Stimulated activated CD8-positive, alpha-beta memory T cell treated with anti-CD3 and anti-CD28 coated beads, Interleukin-7, amount 100 ng/mL, for 4 hours (primary cell): ENCODE data around the gene SPACA5.
"Not testable (repeated sequence)": the region's sequence is repeated elsewhere in the genome, so short reads cannot be mapped to it uniquely, and the experiment has no call there.

ENCODE experiments used
- DNase-seq, 2 donors: peaks; one replicate each; pipeline ENCODE4 v3.0.0-alpha.2; 2020; ENCODE audit warnings: low read depth in 2 of 2

SPACA5 gene

DNA sequence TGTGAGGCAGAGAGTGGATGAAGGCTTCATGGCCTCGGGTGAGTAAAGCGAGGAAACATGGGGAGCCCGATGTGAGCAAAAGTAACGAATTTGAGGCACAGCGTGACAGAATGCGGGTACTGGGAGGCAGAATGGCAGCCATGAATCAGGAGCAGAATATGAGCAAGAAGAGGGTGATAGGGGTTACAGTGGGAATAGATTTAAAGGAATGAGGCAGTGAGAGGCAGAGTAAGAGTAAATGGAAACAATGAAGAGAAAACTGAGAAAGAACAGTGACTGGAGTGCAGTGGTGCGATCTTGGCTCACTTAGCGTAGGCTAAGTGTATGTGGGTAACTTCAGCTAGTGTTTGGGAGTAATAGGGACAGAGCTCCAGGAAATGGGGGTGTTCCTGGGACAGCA lies at the start of gene SPACA5:
Gene SPACA5 (plus strand): TSS at position 301 of the 400 bp plus-strand sequence. CDS start 815 bp downstream, outside the sequence.
- not testable (repeated sequence) for DNase-seq

DNA sequence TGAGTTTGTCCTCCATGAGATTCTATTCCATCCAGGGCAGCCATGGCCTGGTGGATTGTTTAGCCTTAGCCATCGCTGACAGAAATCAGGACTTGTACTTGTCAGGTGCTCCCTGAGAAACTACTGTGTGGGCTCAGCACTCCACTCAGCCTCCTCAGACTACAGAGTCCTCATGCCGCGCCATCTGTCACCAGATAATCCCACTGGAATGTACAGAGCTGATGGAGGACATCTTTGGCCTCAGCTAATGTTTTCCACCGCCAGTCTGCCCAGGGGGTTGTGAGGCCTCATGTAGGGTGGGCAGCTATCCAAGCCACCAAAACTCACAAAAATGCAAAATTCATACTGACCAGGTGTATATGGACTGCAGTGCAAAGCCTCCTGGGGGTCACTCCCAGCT lies 48.6 kb upstream of the SPACA5 start:
- DNase-seq, result not testable (repeated sequence)

DNA sequence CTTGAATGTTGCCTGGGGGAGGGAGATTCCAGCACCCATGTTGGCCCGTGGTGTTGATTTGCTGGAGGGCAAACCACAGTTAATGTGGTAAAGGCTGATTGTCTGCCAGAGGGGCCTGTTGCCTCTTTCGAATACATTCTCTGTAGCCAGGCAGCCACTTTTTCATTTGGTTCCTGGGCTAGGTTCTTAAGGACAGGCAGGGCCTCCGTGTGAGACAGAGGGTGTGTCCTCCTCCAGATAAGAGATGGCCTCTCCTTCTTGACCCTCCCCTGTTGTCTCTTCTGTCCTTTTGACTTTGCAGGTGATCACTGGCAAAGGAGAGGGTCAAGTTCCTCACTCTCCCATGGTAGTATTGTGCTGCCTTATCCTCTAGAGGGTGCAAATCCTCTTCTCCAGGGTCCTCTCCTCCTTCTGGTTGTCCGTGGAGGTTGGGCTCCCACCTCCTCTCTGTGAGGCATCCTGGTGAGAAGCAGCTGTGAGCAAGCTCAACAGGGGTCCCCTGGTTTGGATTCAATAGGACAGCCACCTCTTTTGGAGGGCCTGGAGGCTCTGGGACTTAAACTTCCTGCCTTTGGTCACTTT lies 47.9 kb upstream of the SPACA5 start:
- no peak for DNase-seq

- DNase-seq, result no peak
Measured at GRCh38 chrX:47960406-47960805, 46.4 kb upstream of the SPACA5 start.

GRCh38 chrX:47961830-47962229 lies 45.0 kb upstream of the SPACA5 start:
- not testable (repeated sequence) for DNase-seq

- DNase-seq, result not testable (repeated sequence)
Measured at GRCh38 chrX:47965526-47965925, 41.3 kb upstream of the SPACA5 start.

DNA sequence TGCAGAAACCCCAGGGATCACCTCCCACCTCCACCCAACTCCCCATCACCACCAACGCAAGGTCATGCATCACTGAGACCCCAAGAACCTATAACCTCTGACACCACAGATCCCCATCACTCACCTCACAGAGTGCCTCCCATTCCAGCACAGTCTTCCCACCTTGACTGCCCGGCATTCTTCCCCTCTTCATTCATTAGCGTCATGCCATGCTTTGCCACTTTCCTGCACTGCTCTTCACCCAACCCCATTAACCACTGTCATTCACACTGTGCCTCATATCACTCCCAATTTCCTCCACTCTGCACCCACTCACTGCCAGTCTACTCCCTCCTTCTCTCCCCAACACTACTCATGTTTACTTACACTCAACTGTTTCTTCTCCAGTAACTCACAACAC lies 33.6 kb upstream of the SPACA5 start:
- DNase-seq, result no peak

- no peak for DNase-seq
Measured at GRCh38 chrX:47976254-47977151, 30.3 kb upstream of the SPACA5 start.

GRCh38 chrX:47991263-47992094 lies 15.3 kb upstream of the SPACA5 start:
- no peak for DNase-seq

DNA sequence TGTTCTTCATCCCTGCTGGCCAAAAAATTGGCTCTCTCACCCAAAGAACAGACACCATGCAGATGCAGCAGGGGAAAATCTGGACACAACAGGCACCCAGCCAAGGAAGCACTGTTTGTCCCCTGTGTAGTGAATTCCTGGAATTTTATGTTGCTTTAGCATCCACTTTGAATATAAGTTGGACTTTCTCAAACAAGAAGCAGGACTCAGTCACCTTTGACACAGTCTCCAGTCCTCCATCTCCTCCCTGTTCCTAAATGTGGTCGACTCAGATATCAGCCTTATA lies 14.8 kb upstream of the SPACA5 start:
- no peak for DNase-seq

DNA sequence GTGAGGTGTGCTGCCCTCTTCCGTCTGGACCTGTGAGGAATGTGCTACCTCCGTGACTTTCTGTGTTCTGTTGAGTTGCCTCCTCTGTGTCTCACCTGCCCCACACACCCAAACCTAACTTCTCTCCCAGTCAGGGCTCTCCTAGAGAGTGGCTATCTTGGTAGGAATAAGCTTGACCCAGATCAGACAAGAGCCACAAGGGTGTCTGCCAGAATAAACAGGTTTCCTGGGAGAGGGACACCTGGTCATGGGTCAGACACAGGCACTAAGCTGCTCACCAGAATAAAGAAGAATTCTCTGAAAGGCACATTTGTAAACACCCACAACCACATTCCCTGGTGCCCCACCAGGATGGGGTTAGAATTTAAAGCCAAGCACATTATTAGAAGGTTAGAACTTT lies 14.1 kb upstream of the SPACA5 start:
- DNase-seq, result no peak

- no peak for DNase-seq
Measured at GRCh38 chrX:48001260-48001659, 5.5 kb upstream of the SPACA5 start.

GRCh38 chrX:48002319-48002718 lies 4.5 kb upstream of the SPACA5 start:
- DNase-seq, result no peak

DNA sequence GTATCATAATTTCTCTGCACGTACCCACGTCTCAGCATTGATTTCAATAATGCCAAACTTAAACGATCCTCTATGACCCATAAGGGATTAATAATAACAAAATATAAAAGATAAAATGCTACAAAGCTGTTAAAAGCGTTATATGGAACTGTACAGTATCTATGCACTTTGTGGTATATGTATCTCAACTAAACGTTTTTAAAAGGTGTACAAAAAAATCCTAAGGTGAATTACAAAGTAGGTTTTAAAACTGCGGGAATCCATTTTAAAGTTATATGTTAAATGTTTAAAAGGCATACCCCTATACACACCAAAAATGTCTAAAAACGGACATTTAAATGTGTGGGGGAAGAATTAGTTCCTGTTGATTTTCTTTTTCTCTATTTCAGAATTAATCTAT lies 3.9 kb upstream of the SPACA5 start:
- DNase-seq, result no peak

GRCh38 chrX:48003367-48003757 lies 3.4 kb upstream of the SPACA5 start:
- no peak for DNase-seq

DNA sequence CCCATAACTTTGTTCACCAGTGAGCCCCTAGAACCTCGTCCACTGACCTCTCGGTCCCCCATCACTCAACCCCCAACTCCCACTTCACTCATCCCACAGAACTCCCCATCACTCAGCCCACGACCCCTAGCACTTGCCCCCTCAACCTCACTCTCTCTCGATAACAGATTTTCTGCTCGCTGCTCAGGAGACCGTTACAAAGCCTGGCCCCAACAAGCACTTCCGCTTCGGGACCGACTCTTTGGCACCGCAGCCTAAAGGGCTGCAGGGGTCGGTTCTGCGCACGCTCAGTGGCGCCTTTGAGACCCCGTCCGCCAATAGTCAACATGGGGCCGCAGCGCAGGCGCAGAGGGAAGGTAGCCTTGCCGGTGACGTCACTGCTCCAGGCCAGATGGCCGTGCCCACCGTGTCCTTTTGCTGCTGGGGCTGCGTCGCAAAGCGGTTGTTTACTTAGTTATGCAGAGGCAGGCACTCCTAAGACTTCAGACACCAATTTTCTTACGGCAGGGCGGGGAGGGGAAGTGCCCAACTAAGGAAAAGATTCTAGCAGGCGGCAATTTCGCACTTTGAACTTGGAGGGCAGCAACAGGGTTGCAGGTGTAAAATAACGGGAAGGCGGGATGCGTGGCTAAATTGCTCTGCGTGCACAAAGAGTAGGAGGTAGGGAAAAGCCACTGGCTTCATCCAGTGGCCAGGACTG lies 2.9 kb upstream of the SPACA5 start, which contains the start of gene ZNF182:
Gene ZNF182 (minus strand): TSS at position 232 of the 700 bp plus-strand sequence. CDS start 1,380 bp downstream, outside the sequence.
- DNase-seq, result peak; percentile 82 to 84

DNA sequence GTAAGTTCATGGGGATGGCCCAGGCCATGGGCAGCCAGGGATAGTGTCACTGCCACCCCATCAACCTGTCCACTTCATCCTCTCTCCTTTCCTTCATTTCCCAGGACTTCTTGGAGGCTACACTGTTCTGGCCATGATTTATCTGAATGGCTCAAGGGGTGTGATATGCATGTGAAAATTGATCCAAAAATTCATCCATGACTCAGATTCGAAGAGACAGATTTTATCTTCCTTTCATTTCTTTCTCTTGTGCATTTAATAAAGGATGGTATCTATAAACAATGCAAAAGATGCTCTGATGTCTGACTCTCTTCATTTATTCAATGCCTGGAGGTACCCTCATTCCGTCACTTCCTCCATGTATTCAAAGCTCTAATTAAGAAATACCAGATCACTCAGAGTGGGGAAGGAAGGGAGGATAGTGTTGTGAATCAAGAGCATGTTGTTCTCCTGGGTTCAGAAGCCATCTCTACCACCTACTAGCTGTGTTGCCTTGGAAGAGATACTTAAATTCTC lies 2.7 kb downstream of the SPACA5 start:
- DNase-seq, result not testable (repeated sequence)

DNA sequence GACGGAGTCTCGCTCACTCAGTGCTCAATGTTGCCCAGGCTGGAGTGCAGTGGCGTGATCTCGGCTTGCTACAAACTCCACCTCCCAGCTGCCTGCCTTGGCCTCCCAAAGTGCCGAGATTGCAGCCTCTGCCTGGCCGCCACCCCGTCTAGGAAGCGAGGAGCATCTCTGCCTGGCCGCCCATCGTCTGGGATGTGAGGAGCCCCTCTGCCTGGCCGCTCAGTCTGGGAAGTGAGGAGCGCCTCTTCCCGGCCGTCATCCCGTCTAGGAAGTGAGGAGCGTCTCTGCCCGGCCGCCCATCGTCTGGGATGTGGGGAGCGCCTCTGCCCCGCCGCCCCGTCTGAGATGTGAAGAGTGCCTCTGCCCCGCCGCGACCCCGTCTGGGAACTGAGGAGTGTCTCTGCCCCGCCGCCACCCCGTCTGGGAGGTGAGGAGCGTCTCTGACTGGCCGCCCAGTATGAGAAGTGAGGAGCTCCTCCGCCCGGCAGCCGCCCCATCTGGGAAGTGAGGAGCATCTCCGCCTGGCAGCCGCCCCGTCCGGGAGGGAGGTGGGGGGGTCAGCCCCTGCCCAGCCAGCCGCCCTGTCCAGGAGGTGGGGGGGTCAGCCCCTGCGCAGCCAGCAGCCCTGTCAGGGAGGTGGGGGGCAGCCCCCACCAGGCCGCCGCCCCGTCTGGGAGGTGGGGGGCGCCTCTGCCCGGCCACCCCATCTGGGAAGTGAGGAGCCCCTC lies 10.0 kb downstream of the SPACA5 start:
- not testable (repeated sequence) for DNase-seq

DNA sequence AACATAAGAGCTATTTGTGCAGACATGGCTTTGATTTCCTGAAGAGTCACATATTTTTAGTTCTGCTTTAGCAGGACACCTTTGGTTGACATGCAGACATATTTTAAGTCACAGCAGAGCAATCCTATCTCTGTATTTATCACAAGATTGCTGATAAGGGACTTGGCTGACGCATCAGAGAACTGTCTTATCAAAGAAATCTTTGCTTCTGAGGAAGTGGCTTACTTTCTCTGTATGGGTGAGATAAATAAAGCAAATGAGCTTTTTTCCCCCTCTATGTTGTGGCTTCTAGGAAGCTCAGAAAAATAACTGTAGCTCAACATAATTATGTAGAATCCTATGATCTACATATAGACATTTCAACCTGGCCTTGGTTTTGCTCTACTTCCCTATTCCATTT lies 13.1 kb downstream of the SPACA5 start:
- not testable (repeated sequence) for DNase-seq

GRCh38 chrX:48020472-48020871 lies 13.7 kb downstream of the SPACA5 start:
- DNase-seq, result peak in 1 of 2 donors; percentile 17
